Gastroesophageal sphincter (tissue), 3 donors: ENCODE data around the gene OPN1MW3.

Experiments
- POLR2A ChIP-seq, 2 donors: fragments of 450-650 bp; IDR thresholded peaks; one replicate each; pipeline ENCODE4 v1.6.1; 2017; ENCODE audit warnings: antibody characterized with exemption in 2 of 2, mild to moderate bottlenecking in 2 of 2, moderate library complexity in 1 of 2
- POLR2AphosphoS5 ChIP-seq: sonication (generic); formaldehyde crosslinking; IDR thresholded peaks from one replicate; pipeline ENCODE4 v1.6.1; 2017; ENCODE audit warnings: antibody characterized with exemption
- TF ChIP-seq, protein P1 (sequence below), 4 experiments: fragments of 200-600 bp in 2 of 4; fragments of 450-650 bp in 2 of 4; sonication (generic) in 1 of 4; IDR thresholded peaks; one replicate each; pipeline ENCODE4 v1.5.1; 2017 to 2019; ENCODE audit warnings: antibody characterized with exemption in 4 of 4, mild to moderate bottlenecking in 2 of 4, moderate library complexity in 2 of 4

DNA sequence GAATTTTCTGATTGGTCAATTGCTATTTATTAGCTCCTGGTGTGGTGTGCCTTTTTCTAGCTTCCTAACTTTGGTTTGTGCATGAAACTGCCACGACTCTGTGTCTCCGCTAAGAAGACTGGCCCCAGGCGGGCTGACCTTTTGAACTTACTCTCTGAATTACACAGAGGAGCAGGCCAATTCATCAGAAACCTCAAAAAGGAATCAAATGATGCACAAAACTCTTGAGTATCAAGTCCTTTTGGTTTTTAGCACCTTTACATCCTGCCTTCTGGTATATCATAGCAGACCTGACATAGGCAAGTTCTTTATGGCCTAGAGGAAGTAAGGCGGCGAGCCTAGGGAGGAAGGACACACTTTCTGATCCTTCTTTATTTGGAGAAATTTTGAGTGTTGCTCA lies 55.8 kb downstream of the OPN1MW3 start:
- no peak for TF ChIP-seq POLR2AphosphoS5
- TF ChIP-seq, protein P1, sequence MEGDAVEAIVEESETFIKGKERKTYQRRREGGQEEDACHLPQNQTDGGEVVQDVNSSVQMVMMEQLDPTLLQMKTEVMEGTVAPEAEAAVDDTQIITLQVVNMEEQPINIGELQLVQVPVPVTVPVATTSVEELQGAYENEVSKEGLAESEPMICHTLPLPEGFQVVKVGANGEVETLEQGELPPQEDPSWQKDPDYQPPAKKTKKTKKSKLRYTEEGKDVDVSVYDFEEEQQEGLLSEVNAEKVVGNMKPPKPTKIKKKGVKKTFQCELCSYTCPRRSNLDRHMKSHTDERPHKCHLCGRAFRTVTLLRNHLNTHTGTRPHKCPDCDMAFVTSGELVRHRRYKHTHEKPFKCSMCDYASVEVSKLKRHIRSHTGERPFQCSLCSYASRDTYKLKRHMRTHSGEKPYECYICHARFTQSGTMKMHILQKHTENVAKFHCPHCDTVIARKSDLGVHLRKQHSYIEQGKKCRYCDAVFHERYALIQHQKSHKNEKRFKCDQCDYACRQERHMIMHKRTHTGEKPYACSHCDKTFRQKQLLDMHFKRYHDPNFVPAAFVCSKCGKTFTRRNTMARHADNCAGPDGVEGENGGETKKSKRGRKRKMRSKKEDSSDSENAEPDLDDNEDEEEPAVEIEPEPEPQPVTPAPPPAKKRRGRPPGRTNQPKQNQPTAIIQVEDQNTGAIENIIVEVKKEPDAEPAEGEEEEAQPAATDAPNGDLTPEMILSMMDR (IDR thresholded peaks at IDR 0.05): no peak
- TF ChIP-seq POLR2A (IDR thresholded peaks at IDR 0.05): no peak
